Loucy (cell line): Measurements from ENCODE around the gene LY6G5C.

Source experiments
- H2AFZ ChIP-seq: fragments of 200-600 bp; sonication (generic); 2 replicates; pipeline ENCODE4 v1.6.0; 2016; ENCODE audit warnings: antibody characterized with exemption, mild to moderate bottlenecking, low read length, moderate library complexity
- H3F3A ChIP-seq: fragments of 200-600 bp; 2 replicates; pipeline ENCODE4 v1.6.0; 2016; ENCODE audit warnings: antibody characterized with exemption, low read depth, mild to moderate bottlenecking
- H3K27me3 ChIP-seq: fragments of 200-600 bp; sonication (generic); 2 replicates; pipeline ENCODE4 v1.6.1; 2014; ENCODE audit warnings: low read length, mild to moderate bottlenecking; ENCODE audit not compliant: insufficient read depth, poor library complexity, severe bottlenecking
- H3K36me3 ChIP-seq: fragments of 200-600 bp; sonication (generic); 2 replicates; pipeline ENCODE4 v1.6.1; 2016; ENCODE audit warnings: low read length; ENCODE audit not compliant: insufficient read depth
- H3K4me1 ChIP-seq: fragments of 200-600 bp; sonication (generic); 2 replicates; pipeline ENCODE4 v1.5.1; 2014; ENCODE audit warnings: low read length, mild to moderate bottlenecking; ENCODE audit not compliant: insufficient read depth, poor library complexity, severe bottlenecking
- H3K4me2 ChIP-seq: fragments of 200-600 bp; sonication (generic); 2 replicates; pipeline ENCODE4 v1.6.0; 2014; ENCODE audit warnings: antibody characterized with exemption, low read length, low read depth, mild to moderate bottlenecking; ENCODE audit not compliant: poor library complexity, severe bottlenecking
- H3K4me3 ChIP-seq: fragments of 200-600 bp; sonication (generic); 2 replicates; pipeline ENCODE4 v1.5.1; 2014; ENCODE audit warnings: low read length, mild to moderate bottlenecking, mixed read lengths; ENCODE audit not compliant: poor library complexity, severe bottlenecking
- H3K79me2 ChIP-seq: fragments of 200-600 bp; sonication (generic); 2 replicates; pipeline ENCODE4 v1.6.1; 2014; ENCODE audit warnings: low read length; ENCODE audit not compliant: insufficient read depth
- H3K9ac ChIP-seq: fragments of 200-600 bp; sonication (generic); 2 replicates; pipeline ENCODE4 v1.6.0; 2014; ENCODE audit warnings: mild to moderate bottlenecking, low read depth, low read length, moderate library complexity; ENCODE audit not compliant: poor library complexity, severe bottlenecking
- H3K9me2 ChIP-seq: fragments of 200-600 bp; sonication (generic); replicated peaks from 2 replicates; pipeline ENCODE4 v1.6.1; 2016; ENCODE audit warnings: low read depth, low read length, mixed read lengths
- H3K9me3 ChIP-seq: fragments of 200-600 bp; sonication (generic); 2 replicates; pipeline ENCODE4 v1.6.1; 2014; ENCODE audit warnings: mild to moderate bottlenecking, antibody characterized with exemption, low read length, low read depth; ENCODE audit not compliant: insufficient read depth
- H4K20me1 ChIP-seq: fragments of 200-600 bp; sonication (generic); 2 replicates; pipeline ENCODE4 v1.6.0; 2014; ENCODE audit warnings: antibody characterized with exemption, low read length, mild to moderate bottlenecking; ENCODE audit not compliant: insufficient read depth, poor library complexity, severe bottlenecking
- EZH2phosphoT487 ChIP-seq: fragments of 200-600 bp; IDR thresholded peaks from 2 replicates; pipeline ENCODE4 v1.6.1; 2018; ENCODE audit warnings: antibody characterized with exemption, mild to moderate bottlenecking, moderate library complexity, borderline replicate concordance
- TF ChIP-seq, protein P1 (sequence below): fragments of 200-600 bp; sonication (generic); conservative IDR thresholded peaks from 2 replicates; pipeline ENCODE4 v1.5.1; 2014; ENCODE audit warnings: mild to moderate bottlenecking, antibody characterized with exemption, low read length

LY6G5C gene

DNA sequence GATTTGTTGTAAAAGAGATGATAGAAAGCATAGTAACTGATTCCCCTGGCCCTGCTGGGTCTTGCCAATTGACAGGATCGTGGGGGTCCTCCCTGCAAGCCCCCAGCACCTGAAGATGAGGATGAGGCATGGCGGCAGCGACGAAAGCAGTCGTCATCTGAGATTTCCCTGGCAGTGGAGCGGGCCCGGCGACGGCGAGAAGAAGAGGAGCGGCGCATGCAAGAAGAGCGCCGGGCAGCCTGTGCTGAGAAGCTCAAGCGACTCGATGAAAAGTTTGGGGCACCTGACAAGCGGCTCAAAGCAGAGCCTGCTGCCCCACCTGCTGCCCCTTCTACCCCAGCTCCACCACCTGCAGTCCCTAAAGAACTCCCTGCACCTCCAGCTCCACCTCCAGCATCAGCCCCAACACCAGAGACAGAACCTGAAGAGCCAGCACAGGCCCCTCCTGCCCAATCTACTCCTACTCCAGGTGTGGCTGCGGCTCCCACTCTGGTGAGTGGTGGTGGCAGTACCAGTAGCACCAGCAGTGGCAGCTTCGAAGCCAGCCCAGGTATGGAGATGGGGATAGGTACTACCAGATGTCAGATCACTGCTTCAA is 53.1 kb downstream of the LY6G5C start:
- Histone ChIP-seq H3K27me3 (no peaks in the 10 kb centered on the region), H3K9me3 (no peaks in the 10 kb centered on the region), H4K20me1 (peaks cover 95% of the 10 kb centered on the region), H3K9ac (no peak overlapping the region), H2AFZ (no peak overlapping the region), H3K4me2 (peak overlapping the region; percentile 30), H3K4me3 (no peak overlapping the region), H3F3A (no peaks in the 10 kb centered on the region), H3K4me1 (peaks cover 30% of the 10 kb centered on the region), H3K36me3 (peaks cover 96% of the 10 kb centered on the region), H3K9me2 (no peaks in the 10 kb centered on the region), H3K79me2 (peaks cover 99% of the 10 kb centered on the region)
- TF ChIP-seq, protein P1, sequence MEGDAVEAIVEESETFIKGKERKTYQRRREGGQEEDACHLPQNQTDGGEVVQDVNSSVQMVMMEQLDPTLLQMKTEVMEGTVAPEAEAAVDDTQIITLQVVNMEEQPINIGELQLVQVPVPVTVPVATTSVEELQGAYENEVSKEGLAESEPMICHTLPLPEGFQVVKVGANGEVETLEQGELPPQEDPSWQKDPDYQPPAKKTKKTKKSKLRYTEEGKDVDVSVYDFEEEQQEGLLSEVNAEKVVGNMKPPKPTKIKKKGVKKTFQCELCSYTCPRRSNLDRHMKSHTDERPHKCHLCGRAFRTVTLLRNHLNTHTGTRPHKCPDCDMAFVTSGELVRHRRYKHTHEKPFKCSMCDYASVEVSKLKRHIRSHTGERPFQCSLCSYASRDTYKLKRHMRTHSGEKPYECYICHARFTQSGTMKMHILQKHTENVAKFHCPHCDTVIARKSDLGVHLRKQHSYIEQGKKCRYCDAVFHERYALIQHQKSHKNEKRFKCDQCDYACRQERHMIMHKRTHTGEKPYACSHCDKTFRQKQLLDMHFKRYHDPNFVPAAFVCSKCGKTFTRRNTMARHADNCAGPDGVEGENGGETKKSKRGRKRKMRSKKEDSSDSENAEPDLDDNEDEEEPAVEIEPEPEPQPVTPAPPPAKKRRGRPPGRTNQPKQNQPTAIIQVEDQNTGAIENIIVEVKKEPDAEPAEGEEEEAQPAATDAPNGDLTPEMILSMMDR = no peak
- TF ChIP-seq EZH2phosphoT487 = no peak

DNA sequence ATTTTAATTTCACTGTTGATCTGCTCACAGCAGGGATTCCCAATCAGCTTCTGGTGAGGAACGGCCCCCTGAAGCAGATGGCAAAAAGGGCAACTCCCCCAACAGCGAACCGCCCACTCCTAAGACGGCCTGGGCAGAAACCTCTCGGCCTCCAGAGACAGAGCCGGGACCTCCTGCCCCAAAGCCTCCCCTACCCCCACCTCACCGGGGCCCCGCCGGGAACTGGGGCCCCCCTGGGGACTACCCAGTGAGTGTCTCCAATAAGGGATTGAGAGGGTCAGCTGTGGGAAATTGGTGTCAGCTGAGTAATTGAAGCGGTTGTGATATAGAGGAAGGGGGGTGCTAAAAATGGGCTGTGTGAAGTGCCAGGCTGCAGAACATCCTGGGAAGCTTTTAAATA is 53.9 kb downstream of the LY6G5C start:
- Histone ChIP-seq H3K9me2 (no peaks in the 10 kb centered on the region), H3K36me3 (peaks cover 91% of the 10 kb centered on the region), H3K9me3 (no peaks in the 10 kb centered on the region), H3K27me3 (no peaks in the 10 kb centered on the region), H2AFZ (no peak overlapping the region), H4K20me1 (peaks cover 95% of the 10 kb centered on the region), H3K4me3 (no peak overlapping the region), H3F3A (no peaks in the 10 kb centered on the region), H3K4me2 (peak overlapping the region; percentile 18), H3K79me2 (peaks cover 99% of the 10 kb centered on the region), H3K4me1 (peaks cover 32% of the 10 kb centered on the region), H3K9ac (no peak overlapping the region)
- TF ChIP-seq, protein P1 = no peak
- no peak for TF ChIP-seq EZH2phosphoT487
